ENCODE data around the gene CACYBP. TPM values are rescaled to one million over a fixed set of nuclear protein-coding genes. Genes with fewer than 3 reads are reported as not detected.

The CACYBP gene
- total and polyA plus RNA-seq, 2 donors (not counting 3 experiments of a cell fraction or from before 2014, with no cell fraction given), result 29.5 to 149 TPM

DNA sequence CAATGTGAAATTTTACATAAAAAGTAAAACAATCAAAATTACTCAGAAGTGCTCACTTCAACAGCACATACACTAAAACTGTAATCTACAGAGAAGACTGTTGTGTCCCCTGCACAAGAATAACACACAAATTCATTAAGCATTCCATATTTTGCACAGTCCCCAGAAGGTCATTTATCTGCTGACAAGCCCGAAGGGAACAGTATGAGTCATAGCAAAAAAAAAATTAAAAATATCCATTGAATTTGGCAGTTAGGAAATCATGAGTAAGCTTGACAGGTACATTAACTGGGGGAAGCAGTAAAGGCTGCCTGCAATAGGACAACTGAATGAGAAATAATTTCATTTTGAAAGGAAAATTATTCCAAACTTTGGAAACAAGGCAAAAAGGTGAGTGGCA, 3.3 kb upstream of the CACYBP start:
- Histone ChIP-seq H3K9me1 (replicated peaks; ENCODE audit: control insufficient read depth, extremely low read depth, insufficient read depth, low read length) (no peaks in the 10 kb centered on the region), H2AFZ (ENCODE audit: low read depth, low read length) (no peak overlapping the region), H3K79me2 (ENCODE audit: control insufficient read depth, insufficient read depth, low read length) (peaks cover 15% of the 10 kb centered on the region), H3K27me3 (ENCODE audit: control insufficient read depth in 2 of 2, insufficient read depth in 2 of 2, low read length in 2 of 2) (no peaks in the 10 kb centered on the region), H3K27ac (ENCODE audit: insufficient read depth, low read depth, low read length) (peak overlapping the region; percentile 17), H3K36me3 (ENCODE audit: control insufficient read depth in 2 of 2, extremely low read depth in 1 of 2, insufficient read depth in 2 of 2, low read length in 2 of 2) (no peaks in the 10 kb centered on the region), H3K4me1 (ENCODE audit: control insufficient read depth, extremely low read depth, insufficient read depth, low read length) (peaks cover 41% of the 10 kb centered on the region), H4K20me1 (replicated peaks; ENCODE audit: control insufficient read depth, extremely low read depth, insufficient read depth, low read length) (no peaks in the 10 kb centered on the region), H3K9ac (replicated peaks; ENCODE audit: extremely low read depth, insufficient read depth, low read length) (no peak overlapping the region), H3K4me2 (ENCODE audit: insufficient read depth, low read length) (peak overlapping the region; percentile 47), H3K4me3 (replicated peaks in 1 of 3; ENCODE audit: insufficient read depth in 1 of 3, low read depth in 1 of 3, low read length in 3 of 3) (no peak overlapping the region), H3K9me3 (replicated peaks; ENCODE audit: control insufficient read depth, insufficient read depth, low read length) (no peaks in the 10 kb centered on the region)
- intact Hi-C loops (cut with micrococcal nuclease) (loop anchor here (5.0 kb wide), 1 partner anchor 1129 kb away; the partner anchor contains the start of genes GAS5 and ZBTB37), dilution Hi-C loops (cut with MboI; ENCODE audit: extremely low pct_ligation_motif_present, low sequenced_read_pairs) (no loop called here)
- TF ChIP-seq EZH2 (IDR thresholded peaks at IDR 0.05; ENCODE audit: borderline replicate concordance, low read depth, low read length, severe bottlenecking) (no peak), JUN (IDR thresholded peaks at IDR 0.05; ENCODE audit: borderline replicate concordance, insufficient read depth, insufficient read length, low read depth) (peak; percentile 81), POLR2AphosphoS5 (IDR thresholded peaks at IDR 0.05; ENCODE audit: insufficient read depth, low read depth, low read length) (peak; percentile 27), FOS (IDR thresholded peaks at IDR 0.05; ENCODE audit: borderline replicate concordance, insufficient read depth, low read length) (peak; percentile 85), GATA2 (IDR thresholded peaks at IDR 0.05; ENCODE audit: insufficient read depth, insufficient read length, low read depth, low read length) (no peak), MYC (IDR thresholded peaks at IDR 0.05; ENCODE audit: low read depth, low read length) (no peak), POLR2A (IDR thresholded peaks at IDR 0.05; ENCODE audit: low read depth, low read length) (no peak)
- TF ChIP-seq, protein P1, sequence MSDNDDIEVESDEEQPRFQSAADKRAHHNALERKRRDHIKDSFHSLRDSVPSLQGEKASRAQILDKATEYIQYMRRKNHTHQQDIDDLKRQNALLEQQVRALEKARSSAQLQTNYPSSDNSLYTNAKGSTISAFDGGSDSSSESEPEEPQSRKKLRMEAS (IDR thresholded peaks at IDR 0.05; ENCODE audit: insufficient read depth, insufficient read length), result no peak
- TF ChIP-seq, protein P2, sequence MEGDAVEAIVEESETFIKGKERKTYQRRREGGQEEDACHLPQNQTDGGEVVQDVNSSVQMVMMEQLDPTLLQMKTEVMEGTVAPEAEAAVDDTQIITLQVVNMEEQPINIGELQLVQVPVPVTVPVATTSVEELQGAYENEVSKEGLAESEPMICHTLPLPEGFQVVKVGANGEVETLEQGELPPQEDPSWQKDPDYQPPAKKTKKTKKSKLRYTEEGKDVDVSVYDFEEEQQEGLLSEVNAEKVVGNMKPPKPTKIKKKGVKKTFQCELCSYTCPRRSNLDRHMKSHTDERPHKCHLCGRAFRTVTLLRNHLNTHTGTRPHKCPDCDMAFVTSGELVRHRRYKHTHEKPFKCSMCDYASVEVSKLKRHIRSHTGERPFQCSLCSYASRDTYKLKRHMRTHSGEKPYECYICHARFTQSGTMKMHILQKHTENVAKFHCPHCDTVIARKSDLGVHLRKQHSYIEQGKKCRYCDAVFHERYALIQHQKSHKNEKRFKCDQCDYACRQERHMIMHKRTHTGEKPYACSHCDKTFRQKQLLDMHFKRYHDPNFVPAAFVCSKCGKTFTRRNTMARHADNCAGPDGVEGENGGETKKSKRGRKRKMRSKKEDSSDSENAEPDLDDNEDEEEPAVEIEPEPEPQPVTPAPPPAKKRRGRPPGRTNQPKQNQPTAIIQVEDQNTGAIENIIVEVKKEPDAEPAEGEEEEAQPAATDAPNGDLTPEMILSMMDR (IDR thresholded peaks at IDR 0.05; ENCODE audit: extremely low read depth in 1 of 2, insufficient read depth in 1 of 2, low read depth in 1 of 2, low read length in 2 of 2), result no peak
- POLR2A ChIA-PET, result no interaction called here
- FAIRE-seq, result peak; percentile 46
- DNase-seq (ENCODE audit: low read depth, low spot score), result peak; percentile 83
- CTCF ChIA-PET, result interaction anchor here (1.2 to 6.1 kb wide), 3 partner anchors 12 to 33 kb away, joined by 3 to 50 read pairs (median 3); no protein-coding TSS in a partner anchor
- BruUV-seq (replicated peaks), result no TSS peak
